NT2/D1 (cell line): Measurements from ENCODE around the gene OR10H1.
"Not testable (repeated sequence)": the region's sequence is repeated elsewhere in the genome, so short reads cannot be mapped to it uniquely, and the experiment has no call there.

Source experiments
- YY1 ChIP-seq: IDR thresholded peaks from 2 replicates; pipeline ENCODE4 v1.6.1; 2011; ENCODE audit not compliant: insufficient read length, insufficient read depth
- ZNF274 ChIP-seq: IDR thresholded peaks from 2 replicates; pipeline ENCODE4 v1.6.1; 2011; ENCODE audit warnings: mild to moderate bottlenecking, low read depth, low read length

- TF ChIP-seq YY1, ZNF274: not testable (repeated sequence)
These were observed 32.6 kb downstream of the OR10H1 start for GRCh38 chr19:15782896-15783295.
